Thoracic aorta (tissue), 2 donors: Measurements from ENCODE around the gene HECW1. TPM values are rescaled to one million over a fixed set of nuclear protein-coding genes. Genes with fewer than 3 reads are reported as not detected.

Source experiments
- ATAC-seq: fragments of 150-250 bp; one replicate; pipeline ENCODE4 v1.8.0; 2017; ENCODE audit warnings: low read depth; ENCODE audit not compliant: insufficient number of reproducible peaks, low FRiP score
- DNase-seq: peaks from one replicate; pipeline ENCODE4 v3.0.0-alpha.2; 2020; ENCODE audit warnings: low spot score
- H3K27ac ChIP-seq, 2 donors: fragments of 200-600 bp; sonication (generic); 1 replicate in 1 of 2; 2 replicates in 1 of 2; pipeline ENCODE4 v1.5.1; 2016; ENCODE audit warnings: mild to moderate bottlenecking in 2 of 2, moderate library complexity in 2 of 2
- H3K27me3 ChIP-seq: fragments of 200-600 bp; sonication (generic); replicated peaks from 2 replicates; pipeline ENCODE4 v1.6.0; 2016; ENCODE audit warnings: mild to moderate bottlenecking; ENCODE audit not compliant: insufficient read depth
- H3K36me3 ChIP-seq: fragments of 200-600 bp; sonication (generic); one replicate; pipeline ENCODE4 v1.5.1; 2016
- H3K4me1 ChIP-seq, 2 donors: fragments of 200-600 bp; sonication (generic); 1 replicate in 1 of 2; 2 replicates in 1 of 2; pipeline versions ENCODE4 v1.5.1 to v1.6.0; 2016; ENCODE audit warnings: low read depth in 2 of 2, mild to moderate bottlenecking in 1 of 2; ENCODE audit not compliant: control insufficient read depth in 1 of 2
- H3K4me3 ChIP-seq: fragments of 200-600 bp; sonication (generic); 2 replicates; pipeline ENCODE4 v1.5.1; 2016; ENCODE audit warnings: mild to moderate bottlenecking
- H3K9me3 ChIP-seq: fragments of 200-600 bp; sonication (generic); 2 replicates; pipeline ENCODE4 v1.5.1; 2016
- total RNA-seq, 2 donors: library from RNA; depleted of rRNA; stranded (reverse); fragments of >200 nt; gene quantifications; one replicate each; pipeline versions ENCODE4 v1.1.0 to v1.2.3, GENCODE V29; 2016
- TF ChIP-seq, protein P1 (sequence below): fragments of 200-600 bp; sonication (generic); IDR thresholded peaks from one replicate; pipeline ENCODE4 v1.5.1; 2019; ENCODE audit warnings: antibody characterized with exemption

Gene HECW1
- total RNA-seq, 2 donors from 2014 or later = 0.28 to 2.3 TPM

DNA sequence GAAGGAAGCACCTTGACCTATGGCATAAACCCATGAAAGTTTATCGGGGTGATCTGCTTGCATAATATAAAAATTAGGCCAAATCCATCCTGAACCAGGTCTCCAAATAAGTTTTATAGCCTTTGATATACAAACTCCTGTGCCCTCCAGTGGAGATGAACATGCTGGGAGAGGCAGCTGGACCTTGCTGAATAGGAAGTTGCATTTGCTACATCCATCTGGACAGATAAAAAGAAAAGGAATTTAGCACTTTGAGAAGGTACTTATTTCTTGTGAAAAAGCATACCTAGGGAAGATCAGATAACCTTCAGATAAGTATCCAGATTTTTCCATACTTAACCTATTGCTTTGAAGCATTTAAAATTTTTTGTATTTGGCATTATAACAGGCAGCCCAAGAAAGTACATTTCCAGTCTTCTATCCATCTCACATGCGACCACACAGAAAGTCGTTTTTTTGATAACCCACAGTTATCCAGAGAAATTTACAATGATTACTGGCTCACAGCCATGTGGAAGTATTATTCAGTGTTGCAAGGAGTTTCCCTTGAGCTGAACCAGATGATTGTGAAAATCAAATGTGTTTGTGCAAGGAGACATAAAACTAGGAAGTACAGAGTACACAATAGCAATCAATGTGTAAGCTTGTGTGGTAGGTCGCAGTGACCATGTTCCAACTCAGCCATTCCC lies 346.0 kb downstream of the HECW1 start:
- no peak overlapping the region for H3K27ac ChIP-seq
- H3K36me3 ChIP-seq = no peaks in the 10 kb centered on the region
- TF ChIP-seq, protein P1, sequence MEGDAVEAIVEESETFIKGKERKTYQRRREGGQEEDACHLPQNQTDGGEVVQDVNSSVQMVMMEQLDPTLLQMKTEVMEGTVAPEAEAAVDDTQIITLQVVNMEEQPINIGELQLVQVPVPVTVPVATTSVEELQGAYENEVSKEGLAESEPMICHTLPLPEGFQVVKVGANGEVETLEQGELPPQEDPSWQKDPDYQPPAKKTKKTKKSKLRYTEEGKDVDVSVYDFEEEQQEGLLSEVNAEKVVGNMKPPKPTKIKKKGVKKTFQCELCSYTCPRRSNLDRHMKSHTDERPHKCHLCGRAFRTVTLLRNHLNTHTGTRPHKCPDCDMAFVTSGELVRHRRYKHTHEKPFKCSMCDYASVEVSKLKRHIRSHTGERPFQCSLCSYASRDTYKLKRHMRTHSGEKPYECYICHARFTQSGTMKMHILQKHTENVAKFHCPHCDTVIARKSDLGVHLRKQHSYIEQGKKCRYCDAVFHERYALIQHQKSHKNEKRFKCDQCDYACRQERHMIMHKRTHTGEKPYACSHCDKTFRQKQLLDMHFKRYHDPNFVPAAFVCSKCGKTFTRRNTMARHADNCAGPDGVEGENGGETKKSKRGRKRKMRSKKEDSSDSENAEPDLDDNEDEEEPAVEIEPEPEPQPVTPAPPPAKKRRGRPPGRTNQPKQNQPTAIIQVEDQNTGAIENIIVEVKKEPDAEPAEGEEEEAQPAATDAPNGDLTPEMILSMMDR = no peak
- no peaks in the 10 kb centered on the region for H3K4me1 ChIP-seq
- DNase-seq (no peak), ATAC-seq (no peak)
- no peak overlapping the region for H3K4me3 ChIP-seq
- H3K27me3 ChIP-seq = no peaks in the 10 kb centered on the region
- no peaks in the 10 kb centered on the region for H3K9me3 ChIP-seq

DNA sequence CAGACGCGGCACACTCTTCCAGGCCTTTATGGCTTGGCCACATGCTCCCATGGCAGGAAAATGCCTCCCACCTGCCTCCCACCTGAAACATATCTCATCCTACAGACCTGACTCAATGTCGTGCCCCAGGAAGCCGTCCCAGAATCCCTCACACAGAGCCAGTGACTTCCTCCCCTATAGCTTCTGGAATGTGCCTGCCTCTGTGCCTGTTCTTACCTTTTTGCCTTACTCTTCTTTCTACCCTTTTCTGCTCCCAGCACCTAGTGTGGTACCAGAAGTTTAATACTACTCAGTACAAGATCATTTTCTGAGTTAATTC lies 346.5 kb downstream of the HECW1 start:
- Histone ChIP-seq H3K36me3 (no peaks in the 10 kb centered on the region), H3K9me3 (no peaks in the 10 kb centered on the region), H3K4me1 (no peaks in the 10 kb centered on the region), H3K4me3 (no peak overlapping the region), H3K27ac (no peak overlapping the region), H3K27me3 (no peaks in the 10 kb centered on the region)
- DNase-seq (no peak), ATAC-seq (no peak)
- TF ChIP-seq, protein P1 = no peak

DNA sequence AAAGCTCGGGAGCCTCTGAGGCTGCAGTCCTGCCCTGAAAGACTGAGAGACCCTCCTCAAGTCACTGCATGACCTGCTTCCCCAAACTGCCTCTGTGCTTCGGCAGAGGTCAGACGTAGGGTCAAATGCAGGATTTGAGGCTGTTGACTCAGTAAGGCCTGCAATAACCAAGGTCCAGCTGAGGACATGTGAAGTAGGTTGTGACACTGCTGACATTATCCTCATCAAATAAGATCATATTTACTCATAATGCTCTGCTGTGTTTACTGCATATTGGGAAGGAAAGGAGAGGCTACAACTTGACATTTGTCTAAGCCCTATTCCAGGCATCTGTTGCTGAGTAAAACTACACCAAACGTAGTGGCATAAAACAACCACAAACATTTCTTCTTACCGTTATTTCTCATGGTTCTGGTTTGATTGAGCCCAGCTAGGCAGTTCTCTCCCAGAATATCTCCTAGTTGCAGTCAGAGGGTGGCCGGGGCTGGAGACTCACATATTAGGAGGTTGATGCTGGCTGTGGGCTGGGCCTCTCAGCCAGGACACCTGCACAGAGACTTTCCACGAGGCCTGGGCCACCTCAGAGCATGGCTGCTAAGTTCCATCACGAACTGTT lies 348.4 kb downstream of the HECW1 start:
- Histone ChIP-seq H3K4me3 (no peak overlapping the region), H3K9me3 (no peaks in the 10 kb centered on the region), H3K27ac (no peak overlapping the region), H3K36me3 (no peaks in the 10 kb centered on the region), H3K27me3 (no peaks in the 10 kb centered on the region), H3K4me1 (no peaks in the 10 kb centered on the region)
- DNase-seq = no peak
- no peak for ATAC-seq
- TF ChIP-seq, protein P1 = no peak

DNA sequence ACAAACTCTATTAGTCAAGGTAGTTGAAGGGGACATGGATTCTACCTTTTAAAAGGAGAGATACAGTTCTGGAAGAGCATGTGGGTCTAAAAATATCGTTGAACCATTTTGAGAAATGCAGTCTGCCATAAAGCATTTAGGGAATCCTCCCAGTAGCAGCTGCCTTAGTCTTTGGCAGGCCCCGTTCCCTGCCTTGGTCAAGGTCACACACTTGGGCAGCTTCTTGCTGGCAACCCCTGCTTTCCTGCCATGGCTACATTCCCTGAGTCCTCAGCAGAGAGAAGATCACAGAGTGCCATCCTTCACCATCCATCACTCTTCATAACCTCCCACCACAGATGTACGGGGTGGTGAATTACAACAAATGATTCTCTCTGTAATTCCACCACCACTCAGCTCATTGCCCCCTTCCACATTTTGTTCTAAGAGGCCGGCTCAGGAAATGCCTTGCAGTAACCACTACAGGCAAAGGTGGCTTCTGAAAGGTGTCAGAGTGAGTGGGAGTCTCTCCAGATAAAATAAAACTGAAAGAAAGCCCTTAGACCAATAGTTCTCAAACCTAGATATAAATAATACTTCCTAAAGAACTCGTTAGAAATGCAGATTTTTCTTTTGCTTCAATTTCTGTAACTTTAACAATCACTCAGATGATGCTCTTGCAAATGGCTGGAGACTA lies 349.0 kb downstream of the HECW1 start:
- no peaks in the 10 kb centered on the region for H3K36me3 ChIP-seq
- TF ChIP-seq, protein P1 = no peak
- no peaks in the 10 kb centered on the region for H3K9me3 ChIP-seq
- ATAC-seq (no peak), DNase-seq (no peak)
- no peaks in the 10 kb centered on the region for H3K4me1 ChIP-seq
- no peak overlapping the region for H3K4me3 ChIP-seq
- no peaks in the 10 kb centered on the region for H3K27me3 ChIP-seq
- no peak overlapping the region for H3K27ac ChIP-seq

DNA sequence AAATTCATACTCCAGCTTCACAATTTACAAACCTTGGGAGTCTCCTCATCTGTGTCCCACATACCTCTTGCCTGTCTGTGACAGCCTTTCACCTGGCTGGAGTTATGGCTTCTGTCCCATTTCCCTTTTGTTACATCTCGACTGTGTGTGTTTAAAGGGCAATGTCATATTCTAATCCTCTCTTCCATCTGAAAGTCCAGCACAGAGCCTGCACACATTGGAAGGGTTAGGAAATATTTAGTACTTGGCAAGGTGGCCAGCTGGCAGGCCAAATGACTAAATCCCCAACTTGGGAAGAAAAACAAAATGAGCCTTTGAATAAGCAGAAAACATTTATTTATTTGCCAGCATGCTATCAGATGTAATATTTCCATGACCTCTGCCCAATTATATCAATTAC lies 350.4 kb downstream of the HECW1 start:
- ATAC-seq (no peak), DNase-seq (no peak)
- Histone ChIP-seq H3K4me1 (no peaks in the 10 kb centered on the region), H3K27me3 (no peaks in the 10 kb centered on the region), H3K9me3 (no peaks in the 10 kb centered on the region), H3K36me3 (no peaks in the 10 kb centered on the region), H3K4me3 (no peak overlapping the region), H3K27ac (no peak overlapping the region)
- TF ChIP-seq, protein P1 = no peak
